GM21447 (cell line): ENCODE measurements around the gene TMEM8B.
"Not testable (repeated sequence)": the region's sequence is repeated elsewhere in the genome, so short reads cannot be mapped to it uniquely, and the experiment has no call there.

ENCODE experiments used
- ATAC-seq: cut with Tn5 transposase; IDR thresholded peaks from one replicate; pipeline ENCODE4 v1.9.1; 2021; ENCODE audit not compliant: unreplicated experiment

TMEM8B gene

DNA sequence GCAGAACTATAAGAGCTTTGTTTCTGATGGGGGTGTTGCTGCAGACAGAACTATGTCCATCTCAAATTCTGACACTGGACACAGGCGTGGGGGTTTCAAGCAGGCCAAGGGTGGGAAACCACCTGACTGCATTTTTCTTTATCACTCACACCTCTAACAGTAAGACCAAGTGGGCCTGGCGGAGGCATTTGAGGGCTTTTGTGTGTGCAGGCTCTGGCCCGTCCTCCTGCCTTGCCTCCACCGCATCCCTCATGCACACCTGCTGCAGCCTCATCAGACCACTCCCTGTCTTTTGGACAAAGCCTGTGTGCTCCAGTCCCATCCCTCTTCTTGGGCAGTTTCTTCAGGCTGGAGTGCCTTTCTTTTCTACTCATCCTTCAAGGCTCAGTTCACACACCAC, 33.3 kb downstream of the TMEM8B start:
- no peak for ATAC-seq

DNA sequence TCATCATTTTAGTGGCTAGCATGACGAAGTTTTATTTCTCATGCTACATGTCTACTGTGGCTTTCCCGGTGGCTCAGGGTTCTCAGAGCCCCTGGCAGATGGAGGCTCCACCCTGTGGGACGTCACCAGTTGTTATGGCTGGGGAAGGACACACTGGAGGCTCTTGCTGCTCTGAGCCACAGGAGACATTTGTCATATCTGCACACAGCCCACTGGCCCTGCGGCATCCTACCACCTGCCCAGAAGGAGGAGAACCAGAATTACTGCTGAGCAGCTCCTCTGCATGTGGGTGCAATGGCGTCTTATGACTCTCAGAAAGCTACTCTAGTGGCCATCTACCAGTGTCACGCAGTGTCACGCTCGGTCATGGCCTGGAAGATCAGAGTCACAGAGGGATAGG, 34.6 kb downstream of the TMEM8B start:
- no peak for ATAC-seq

DNA sequence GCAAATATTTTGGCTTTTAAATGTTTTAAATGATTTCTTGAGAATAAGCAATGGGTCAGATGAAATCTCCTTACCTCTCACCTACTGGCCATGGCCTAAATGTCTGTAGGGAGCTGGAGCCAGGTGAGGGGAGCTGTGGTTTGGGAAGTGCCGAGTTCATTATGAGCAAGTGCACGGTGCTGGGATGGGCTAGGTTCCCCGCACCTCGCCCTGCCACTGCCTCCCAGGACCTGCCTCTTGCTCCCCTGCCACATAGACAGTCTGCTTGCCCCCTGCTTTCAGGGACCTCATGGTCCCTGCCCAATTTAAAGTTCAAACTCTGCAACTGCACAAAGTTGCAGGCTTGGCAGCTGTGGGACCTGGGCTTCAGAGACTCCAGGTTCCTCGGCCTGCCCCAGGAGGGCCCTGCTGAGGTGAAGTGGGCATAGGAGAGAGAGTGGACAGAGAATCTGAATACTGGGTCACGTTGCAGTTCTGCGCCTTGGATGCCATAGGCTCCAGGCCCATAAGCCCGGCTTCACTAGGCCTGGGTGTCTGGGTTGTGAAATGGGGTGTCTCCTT, 35.7 kb downstream of the TMEM8B start:
- no peak for ATAC-seq

DNA sequence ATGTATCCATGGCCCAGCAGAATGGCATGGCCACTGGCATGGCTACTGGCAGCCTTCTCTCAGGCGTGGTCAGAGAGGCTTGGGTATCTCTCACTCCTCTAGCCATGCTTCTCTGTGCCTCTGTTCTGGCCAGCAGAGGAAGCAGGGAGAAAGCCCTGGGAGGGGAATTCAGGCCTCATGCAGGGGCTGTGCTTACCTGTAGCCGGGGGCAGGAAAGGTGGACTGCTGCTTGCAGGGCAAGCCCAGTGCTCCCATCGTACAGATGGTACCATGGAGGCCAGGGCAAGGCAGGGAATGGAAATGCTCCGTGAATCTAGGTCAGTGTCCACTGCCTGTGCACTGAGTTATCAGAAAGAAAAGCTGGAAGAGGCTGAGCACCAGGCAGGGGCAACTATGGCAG, 38.5 kb downstream of the TMEM8B start:
- no peak for ATAC-seq

DNA sequence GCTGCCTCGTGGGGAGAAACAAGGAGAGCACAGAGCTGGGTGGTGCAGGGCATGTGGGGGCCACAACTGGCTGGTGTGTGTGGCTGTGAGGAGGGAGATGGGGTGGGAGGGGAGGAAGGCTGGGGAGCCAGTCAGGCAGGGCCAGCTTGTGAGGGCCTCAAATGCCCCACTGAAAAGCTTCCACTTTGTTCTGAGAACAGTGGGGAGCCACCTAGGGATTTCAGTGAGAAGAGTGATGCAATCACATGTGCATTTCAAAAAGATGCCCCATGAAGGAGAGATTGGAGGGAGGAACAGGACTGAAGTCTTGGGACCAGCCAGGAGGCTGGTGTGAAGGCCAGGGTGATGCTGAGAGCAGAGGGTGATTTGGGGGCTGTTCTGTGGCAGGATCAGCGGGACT, 39.9 kb downstream of the TMEM8B start:
- ATAC-seq, result no peak

DNA sequence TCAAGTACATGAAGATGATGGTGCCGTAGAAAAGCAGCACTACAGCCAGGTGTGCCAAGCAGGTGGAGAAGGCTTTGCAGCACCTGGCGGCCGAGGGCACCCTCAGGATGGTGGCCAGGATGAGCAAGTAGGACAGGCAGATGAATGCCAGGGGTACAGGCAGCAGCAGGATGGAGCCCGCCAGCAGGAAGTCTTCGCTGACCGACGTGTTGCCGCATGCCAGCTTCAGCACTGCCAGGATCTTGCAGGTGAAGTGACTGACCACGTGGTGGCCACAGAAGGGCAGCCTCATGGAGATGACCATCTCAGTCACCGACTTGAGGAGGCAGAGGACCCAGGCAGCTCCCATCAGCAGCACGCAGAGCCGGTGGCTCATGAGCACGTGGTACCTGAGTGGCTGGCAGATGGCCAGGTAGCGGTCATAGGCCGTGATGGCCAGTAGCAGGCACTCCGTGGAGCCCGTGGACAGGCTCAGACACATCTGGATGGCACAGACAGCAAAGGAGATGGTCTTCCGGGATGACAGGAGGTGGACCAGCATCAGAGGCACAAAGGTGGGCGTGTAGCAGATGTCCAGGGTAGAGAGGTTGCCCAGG, 40.7 kb downstream of the TMEM8B start:
- ATAC-seq, result no peak

DNA sequence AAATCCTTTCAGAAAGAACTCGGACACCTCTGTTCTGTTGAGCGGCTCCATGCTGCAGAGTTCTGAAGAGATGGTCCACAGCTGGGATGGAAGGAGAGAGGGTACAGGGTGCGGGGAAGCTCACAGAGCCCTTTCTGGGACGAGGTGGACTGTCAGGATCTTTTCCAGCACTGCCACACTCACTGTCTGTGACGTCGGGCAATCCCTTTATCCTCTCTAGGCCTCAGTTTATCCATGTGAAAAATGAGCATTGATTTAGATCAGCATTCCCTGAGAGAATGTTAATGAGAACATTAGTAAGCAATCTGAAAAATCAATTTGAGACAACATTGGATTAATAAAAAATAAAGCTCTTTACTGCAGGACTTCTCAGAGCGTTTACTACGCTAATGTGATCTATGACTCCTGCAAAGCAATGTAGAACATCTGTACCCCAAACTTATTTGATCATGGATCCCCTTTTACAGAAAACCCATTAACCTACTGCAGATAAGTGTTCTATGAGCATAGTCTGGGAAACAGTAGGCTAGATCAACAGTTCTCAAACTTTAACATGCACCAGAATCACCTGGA, 41.4 kb downstream of the TMEM8B start, which contains the start of gene OR13J1:
OR13J1 (minus strand) TSS at position 51 of the 573 bp plus-strand sequence; CDS start at position 51, 0 bp downstream.
- no peak for ATAC-seq

DNA sequence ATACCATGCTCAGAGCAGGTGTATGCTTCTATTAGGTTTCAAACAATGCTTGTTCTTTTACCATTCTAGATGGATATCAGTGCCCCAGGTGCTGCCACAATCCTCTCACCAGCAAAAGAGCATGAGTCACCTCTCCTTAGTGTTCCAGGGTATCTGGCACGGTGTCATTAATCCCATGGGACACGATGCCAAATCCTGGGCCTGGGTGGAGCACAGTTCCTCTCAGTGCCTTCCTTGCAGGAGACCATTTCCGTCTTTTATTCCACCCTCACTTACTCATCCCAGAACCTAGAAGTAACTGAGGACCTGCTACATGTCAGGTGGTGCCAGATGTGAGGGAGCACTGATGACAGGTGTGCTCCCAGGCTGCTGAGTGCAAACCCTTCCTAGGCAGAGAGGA, 42.5 kb downstream of the TMEM8B start:
- ATAC-seq, result no peak

DNA sequence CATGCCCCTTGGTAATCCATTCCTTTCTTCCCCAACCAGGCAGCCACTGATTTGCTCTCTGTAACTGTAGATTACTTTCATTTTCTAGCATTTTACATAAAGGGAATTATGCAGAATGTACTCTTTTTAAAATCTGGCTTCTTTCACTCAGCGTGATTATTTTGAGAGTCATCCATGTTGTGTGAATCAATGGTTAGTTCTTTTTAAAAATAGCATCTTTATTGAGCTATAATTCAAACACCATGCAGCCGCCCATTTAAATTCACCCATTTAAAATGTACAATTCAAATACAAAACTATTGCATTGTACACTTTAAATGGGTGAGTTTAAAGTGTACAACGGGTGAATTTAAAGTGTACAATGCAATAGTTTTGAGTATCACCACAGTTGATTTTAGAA, 43.5 kb downstream of the TMEM8B start:
- ATAC-seq, result no peak

DNA sequence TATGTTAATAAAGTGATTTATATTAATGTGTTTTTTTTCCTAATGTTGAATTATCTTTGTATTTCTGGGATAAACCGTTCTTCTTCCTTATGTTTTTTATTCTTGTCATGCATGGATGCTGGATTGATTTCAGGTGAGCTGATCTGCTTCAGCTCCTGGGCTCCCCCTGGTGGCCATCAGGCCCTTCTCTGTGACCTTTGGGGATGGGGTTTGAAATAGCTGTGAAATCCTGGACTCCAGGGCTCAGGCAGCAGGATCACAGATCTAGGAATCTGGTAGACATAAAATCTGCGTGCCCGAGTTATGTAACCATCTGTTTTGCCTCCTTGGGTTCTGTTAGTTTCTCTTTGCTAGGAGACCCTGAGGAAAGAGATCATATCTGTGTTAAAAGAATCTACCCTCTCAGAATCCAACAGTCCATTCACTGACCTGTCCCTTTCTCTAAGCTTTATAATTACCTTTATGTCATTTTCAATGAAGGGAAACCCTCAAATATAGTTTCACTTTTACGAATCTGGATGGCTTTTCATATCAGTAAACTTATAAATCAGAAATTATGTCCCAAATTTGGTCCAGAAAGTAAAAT, 53.3 kb downstream of the TMEM8B start:
- ATAC-seq, result no peak

DNA sequence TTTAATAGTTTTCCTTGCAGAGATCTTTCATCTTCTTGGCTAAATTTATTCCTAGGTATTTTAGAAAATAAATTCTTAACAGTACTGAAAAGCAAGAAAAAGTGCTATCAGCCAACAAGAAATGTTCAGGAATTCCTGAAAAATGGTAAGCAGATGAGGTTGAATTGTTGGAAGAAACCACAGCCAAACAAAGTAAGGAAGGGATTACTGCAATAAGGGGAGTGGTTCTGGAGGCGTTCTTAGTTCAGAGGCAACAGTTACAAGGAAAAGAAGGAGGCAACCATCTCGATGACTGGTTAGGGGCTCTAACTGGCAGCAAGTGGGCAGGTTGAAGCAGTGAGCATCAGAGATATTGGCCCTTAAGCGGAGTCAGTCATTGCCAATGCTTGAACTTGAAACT, 54.0 kb downstream of the TMEM8B start:
- no peak for ATAC-seq

DNA sequence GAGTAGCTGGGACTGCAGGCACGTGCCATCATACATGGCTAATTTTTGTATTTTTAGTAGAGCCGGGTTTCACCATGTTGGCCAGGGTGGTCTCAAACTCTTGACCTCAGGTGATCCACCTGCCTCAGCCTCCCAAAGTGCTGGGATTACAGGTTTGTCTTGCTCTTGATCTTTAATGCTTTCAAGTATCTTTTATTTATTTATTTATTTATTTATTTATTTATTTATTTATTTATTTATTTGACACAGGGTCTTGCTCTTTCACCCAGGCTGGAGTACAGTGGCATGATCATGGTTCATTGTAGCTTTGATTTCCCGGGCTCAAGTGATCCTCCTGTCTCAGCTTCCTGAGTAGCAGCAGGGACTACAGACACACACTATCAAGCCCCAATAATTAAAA, 55.9 kb downstream of the TMEM8B start:
- ATAC-seq, result not testable (repeated sequence)

DNA sequence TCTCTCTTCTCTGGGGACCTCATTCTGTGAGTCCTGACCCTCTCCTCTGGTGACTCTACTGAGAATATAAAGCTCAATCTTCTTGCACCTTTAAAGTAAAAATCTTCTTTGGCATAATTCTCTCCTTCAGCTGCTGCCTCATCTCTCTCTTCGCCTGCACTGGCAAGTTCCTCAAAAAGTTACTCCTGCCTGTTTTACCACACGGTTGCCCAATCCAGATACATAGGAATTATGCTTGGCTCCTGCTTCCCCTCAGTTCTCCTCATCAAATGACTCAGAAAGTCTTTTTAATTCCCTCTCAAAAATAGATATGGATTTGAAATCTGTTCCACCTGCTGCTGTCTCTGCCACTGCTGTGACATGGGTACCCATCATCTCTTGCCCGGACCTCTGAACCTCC, 62.6 kb downstream of the TMEM8B start:
- ATAC-seq, result no peak

DNA sequence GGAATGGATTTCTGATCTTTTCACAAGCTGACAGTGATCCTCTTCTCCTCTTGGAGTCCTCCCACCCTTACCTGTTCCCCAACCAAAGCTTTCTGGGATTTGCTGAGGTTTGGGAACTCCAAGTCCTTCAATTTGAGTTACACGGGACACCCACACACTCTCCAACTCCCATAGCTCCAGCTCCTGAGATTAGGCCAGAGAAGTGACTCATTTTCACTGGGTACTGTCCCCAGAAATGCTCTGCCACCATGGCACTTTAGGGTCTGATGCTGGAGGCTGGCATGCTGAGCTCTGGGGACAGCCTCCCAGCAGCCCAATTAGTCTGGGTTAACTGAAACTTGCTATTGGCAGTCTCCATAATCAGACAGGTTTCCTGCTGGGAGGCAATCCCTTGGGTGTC, 63.0 kb downstream of the TMEM8B start:
- no peak for ATAC-seq

DNA sequence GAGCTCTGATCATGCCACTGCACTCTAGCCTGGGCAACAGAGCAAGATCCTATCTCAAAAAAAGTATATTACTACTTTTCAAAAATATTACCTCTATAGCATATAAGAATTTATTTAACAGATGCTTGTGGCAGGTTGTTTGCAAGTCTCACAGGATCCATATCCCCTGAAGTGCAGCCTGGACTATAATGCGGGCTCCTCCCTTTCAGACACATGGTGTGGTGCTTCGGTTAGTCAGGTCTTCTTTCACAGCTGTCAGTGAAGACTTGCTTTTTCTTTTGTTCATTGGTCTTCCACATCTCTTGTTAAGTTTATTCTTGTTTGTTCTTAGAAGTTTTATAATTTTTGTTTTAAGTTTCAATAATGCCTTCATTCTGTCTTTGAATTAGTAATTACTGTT, 67.5 kb downstream of the TMEM8B start:
- ATAC-seq, result no peak

DNA sequence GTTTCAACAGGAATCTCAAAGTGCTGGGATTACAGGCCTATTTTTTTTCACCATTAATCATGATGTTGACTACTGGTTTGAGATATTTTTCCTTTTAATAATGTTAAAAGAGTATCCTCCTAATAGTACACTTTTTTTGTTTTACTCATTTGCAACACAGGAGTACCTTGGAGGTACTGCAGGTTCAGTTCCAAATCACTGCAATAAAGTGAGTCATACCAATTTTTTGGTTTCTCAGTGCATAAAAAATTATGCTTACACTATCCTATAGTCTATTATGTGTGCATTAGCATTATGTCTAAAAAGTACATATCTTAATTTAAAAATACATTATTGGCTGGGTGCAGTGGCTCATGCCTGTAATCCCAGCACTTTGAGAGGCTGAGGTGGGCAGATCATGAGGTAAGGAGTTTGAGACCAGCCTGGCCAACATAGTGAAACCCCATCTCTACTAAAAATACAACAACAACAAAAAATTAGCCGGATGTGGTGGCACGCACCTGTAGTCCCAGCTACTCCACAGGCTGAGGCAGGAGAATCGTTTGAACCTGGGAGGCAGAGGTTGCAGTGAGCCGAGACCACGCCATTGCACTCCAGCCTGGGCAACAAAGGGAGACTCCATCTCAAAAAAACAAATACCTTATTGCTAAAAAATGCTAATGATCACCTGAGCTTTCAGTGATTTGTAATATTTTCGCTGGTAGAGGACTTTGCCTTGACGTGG, 68.5 kb downstream of the TMEM8B start:
- ATAC-seq, result not testable (repeated sequence)

DNA sequence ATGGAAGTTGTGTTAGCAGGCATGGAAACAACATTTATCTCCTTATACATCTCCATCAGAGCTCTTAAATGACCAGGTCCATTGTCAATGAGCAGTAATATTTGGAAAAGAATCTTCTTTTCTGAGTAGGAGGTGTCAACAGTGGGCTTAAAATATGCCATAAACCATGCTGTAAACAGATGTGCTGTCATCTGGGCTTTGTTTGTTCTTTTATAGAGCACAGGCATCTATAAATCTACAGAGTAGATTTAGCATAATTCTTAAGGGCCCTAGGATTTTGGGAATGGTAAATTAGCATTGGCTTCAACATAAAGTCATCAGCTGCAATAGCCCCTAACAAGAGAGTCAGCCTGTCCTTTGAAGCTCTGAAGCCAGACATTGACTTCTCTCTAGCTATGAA, 69.3 kb downstream of the TMEM8B start:
- ATAC-seq, result no peak

DNA sequence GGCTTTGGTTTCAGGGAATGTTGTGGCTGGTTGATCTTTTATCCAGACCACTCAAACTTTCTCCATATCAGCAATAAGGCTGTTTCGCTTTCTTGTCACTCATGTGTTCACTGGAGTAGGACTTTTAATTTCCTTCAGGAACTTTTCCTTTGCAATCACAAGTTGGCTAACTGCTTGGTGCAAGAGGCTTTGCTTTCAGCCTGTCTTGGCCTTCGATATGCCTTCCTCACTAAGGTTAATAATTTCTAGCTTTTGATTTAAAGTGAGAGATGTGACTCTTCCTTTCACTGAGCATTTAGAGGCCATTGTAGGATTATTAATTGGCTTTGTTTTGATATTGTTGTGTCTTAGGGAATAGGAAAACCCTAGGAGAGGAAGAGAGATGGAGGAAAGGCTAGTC, 70.0 kb downstream of the TMEM8B start:
- ATAC-seq, result no peak

DNA sequence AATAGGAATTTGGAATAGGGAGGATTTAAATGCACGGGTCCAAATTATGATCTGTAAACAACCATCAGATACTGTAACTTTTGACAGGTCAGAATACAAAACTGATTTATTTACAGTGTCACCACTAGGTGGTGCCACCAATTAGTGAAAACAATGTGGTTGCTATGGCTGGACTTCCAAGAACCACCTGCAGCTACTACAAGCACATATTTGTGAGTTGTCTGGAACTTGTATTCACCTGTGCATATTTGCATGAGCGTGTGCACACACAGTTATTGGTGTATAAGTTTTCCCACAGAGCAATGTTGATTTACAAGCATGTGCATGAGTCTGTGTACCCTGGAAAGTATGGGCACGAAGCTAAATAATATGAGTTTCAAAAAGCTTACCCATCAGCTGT, 74.0 kb downstream of the TMEM8B start:
- ATAC-seq, result no peak

DNA sequence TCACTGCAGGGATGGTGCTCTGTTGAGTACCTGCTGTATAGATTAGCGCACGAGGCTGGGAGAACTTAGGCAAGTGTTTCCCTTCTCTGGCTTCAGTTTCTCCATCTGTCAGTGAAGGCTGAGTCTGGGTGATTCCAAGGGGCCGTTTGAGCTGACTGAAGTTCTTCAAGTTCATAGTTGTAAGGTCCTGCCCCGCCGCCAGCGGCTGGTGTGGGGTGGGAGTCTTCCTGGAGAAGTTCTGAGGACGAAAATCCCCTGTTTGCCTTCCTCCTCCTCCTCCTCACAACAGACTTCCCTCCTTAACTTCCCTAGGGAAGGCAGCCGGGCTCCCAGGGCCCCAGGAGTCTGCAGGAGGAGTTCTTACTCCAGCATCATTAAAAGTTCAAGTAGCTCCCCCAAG, 75.3 kb downstream of the TMEM8B start:
- ATAC-seq, result no peak

DNA sequence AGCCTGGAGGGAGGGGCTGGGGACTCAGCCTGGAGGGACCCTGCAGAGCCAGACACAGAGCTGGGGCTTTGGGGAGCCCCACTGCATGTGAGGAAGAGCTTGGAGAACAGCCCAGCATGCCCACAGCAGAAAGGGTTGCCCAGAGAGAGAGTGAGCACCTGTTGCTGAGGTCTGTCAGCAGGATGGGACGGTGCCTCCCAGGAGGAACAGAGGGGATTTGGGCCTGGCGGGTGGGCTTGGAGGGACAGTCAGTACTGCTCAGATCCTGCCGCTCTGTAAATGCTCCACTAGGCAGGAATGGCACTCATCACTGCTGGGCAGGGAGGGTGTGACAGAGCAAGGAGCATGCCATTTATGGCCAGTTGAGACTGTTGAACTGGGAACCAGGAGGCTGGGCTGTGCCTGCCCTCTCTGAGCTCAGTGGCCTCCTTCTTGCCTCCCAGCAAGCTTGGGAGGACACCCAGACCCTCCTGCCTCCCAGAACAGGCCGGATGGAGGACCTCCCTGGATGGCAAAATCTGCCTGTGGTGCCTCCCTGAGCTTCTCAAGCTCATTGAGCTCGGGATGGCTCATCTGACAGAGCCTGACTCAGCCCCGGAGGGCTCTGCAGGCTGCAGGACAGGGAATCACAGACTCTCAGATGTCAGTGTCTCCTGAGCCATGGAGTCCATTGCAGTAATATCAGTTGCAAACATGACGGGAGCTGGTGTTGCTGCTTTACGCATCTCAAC, 76.2 kb downstream of the TMEM8B start:
- ATAC-seq, result no peak
